SK-N-SH treated with all-trans-retinoic acid at 6 μM for 48 hours (cell line): Measurements from ENCODE around the gene AIM2.

Experiments used
- GLIS3 ChIP-seq: fragments of 250-450 bp; sonication (Bioruptor Pico); IDR thresholded peaks from 2 replicates; pipeline ENCODE4 v1.5.0; 2020; ENCODE audit warnings: mild to moderate bottlenecking, moderate library complexity
- ZNF70 ChIP-seq: fragments of 450-650 bp; formaldehyde crosslinking; IDR thresholded peaks from 2 replicates; pipeline ENCODE4 v1.5.0; 2020; ENCODE audit warnings: mild to moderate bottlenecking, moderate library complexity
- TF ChIP-seq, protein P1 (sequence below): fragments of 250-450 bp; sonication (Bioruptor Pico); IDR thresholded peaks from 2 replicates; pipeline ENCODE4 v1.5.1; 2020; ENCODE audit warnings: low read depth, mild to moderate bottlenecking, moderate library complexity

- TF ChIP-seq ZNF70 = no peak
- no peak for TF ChIP-seq GLIS3 (CRISPR knock-in tag)
- TF ChIP-seq, protein P1, sequence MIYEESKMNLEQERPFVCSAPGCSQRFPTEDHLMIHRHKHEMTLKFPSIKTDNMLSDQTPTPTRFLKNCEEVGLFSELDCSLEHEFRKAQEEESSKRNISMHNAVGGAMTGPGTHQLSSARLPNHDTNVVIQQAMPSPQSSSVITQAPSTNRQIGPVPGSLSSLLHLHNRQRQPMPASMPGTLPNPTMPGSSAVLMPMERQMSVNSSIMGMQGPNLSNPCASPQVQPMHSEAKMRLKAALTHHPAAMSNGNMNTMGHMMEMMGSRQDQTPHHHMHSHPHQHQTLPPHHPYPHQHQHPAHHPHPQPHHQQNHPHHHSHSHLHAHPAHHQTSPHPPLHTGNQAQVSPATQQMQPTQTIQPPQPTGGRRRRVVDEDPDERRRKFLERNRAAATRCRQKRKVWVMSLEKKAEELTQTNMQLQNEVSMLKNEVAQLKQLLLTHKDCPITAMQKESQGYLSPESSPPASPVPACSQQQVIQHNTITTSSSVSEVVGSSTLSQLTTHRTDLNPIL (CRISPR knock-in tag) = no peak
These were observed 11.5 kb upstream of the AIM2 start for GRCh38 chr1:159088050-159088449.
